HepG2 (cell line): Measurements from ENCODE around the gene CNFN. TPM values are rescaled to one million over a fixed set of nuclear protein-coding genes. Genes with fewer than 3 reads are reported as not detected.

Source experiments
- BRCA1 ChIP-seq: sonication (generic); formaldehyde crosslinking; IDR thresholded peaks from 2 replicates; pipeline ENCODE4 v1.4.0; 2020; ENCODE audit warnings: missing genetic modification reagents
- BRD4 ChIP-seq: sonication (generic); formaldehyde crosslinking; IDR thresholded peaks from 2 replicates; pipeline ENCODE4 v1.4.0; 2020; ENCODE audit warnings: missing genetic modification reagents
- CEBPG ChIP-seq: IDR thresholded peaks from 2 replicates; pipeline ENCODE4 v1.6.1; 2016
- CREBL2 ChIP-seq: sonication (generic); formaldehyde crosslinking; IDR thresholded peaks from 2 replicates; pipeline ENCODE4 v1.8.1; 2023; ENCODE audit warnings: missing genetic modification reagents, mild to moderate bottlenecking, borderline replicate concordance
- CTCF ChIP-seq: sonication (generic); formaldehyde crosslinking; IDR thresholded peaks from 2 replicates; pipeline ENCODE4 v1.5.0; 2020; ENCODE audit warnings: mild to moderate bottlenecking, missing genetic modification reagents, moderate library complexity
- DPF2 ChIP-seq: sonication (generic); formaldehyde crosslinking; IDR thresholded peaks from 2 replicates; pipeline ENCODE4 v1.4.0; 2020; ENCODE audit warnings: mild to moderate bottlenecking, low read depth, missing genetic modification reagents, borderline replicate concordance
- GATAD1 ChIP-seq: IDR thresholded peaks from 2 replicates; pipeline ENCODE4 v1.6.1; 2016; ENCODE audit warnings: missing genetic modification reagents, missing compliant biosample characterization
- MEF2D ChIP-seq: sonication (generic); formaldehyde crosslinking; IDR thresholded peaks from 2 replicates; pipeline ENCODE4 v1.5.1; 2020; ENCODE audit warnings: mild to moderate bottlenecking, missing genetic modification reagents
- SMYD3 ChIP-seq: sonication (generic); formaldehyde crosslinking; IDR thresholded peaks from 2 replicates; pipeline ENCODE4 v1.8.1; 2023; ENCODE audit warnings: mild to moderate bottlenecking, missing genetic modification reagents
- ZC3H13 ChIP-seq: sonication (generic); formaldehyde crosslinking; IDR thresholded peaks from 2 replicates; pipeline ENCODE4 v1.8.1; 2023; ENCODE audit warnings: mild to moderate bottlenecking, missing genetic modification reagents, moderate library complexity
- ZNF263 ChIP-seq: sonication (generic); formaldehyde crosslinking; IDR thresholded peaks from 2 replicates; pipeline ENCODE4 v1.4.0; 2020; ENCODE audit warnings: missing genetic modification reagents
- ZNF3 ChIP-seq: IDR thresholded peaks from 2 replicates; pipeline ENCODE4 v1.7.0; 2017; ENCODE audit warnings: inconsistent platforms
- ZNF318 ChIP-seq: sonication (generic); formaldehyde crosslinking; IDR thresholded peaks from 2 replicates; pipeline ENCODE4 v1.4.0; 2020; ENCODE audit warnings: mild to moderate bottlenecking, missing genetic modification reagents
- ZNF382 ChIP-seq: sonication (generic); formaldehyde crosslinking; IDR thresholded peaks from 2 replicates; pipeline ENCODE4 v1.5.0; 2020; ENCODE audit warnings: missing genetic modification reagents, mild to moderate bottlenecking, borderline replicate concordance
- ZNF546 ChIP-seq: sonication (generic); formaldehyde crosslinking; conservative IDR thresholded peaks from 2 replicates; pipeline ENCODE4 v1.8.1; 2023; ENCODE audit warnings: mild to moderate bottlenecking, missing genetic modification reagents
- ZXDC ChIP-seq: sonication (generic); formaldehyde crosslinking; IDR thresholded peaks from 2 replicates; pipeline ENCODE4 v1.5.0; 2020; ENCODE audit warnings: mild to moderate bottlenecking, missing genetic modification reagents
- polyA plus RNA-seq, 8 experiments: library from polyadenylated mRNA; depleted of rRNA in 3 of 8; stranded (reverse) in 7 of 8; unstranded in 1 of 8; fragments of >200 nt; fragmentation: Illumina TruSeq in 4 of 8; extraction: Trizol in 4 of 8; gene quantifications; 2 replicates each; pipeline versions ENCODE4 v1.2.1 to v1.2.3, GENCODE V29; 2011 to 2016; ENCODE audit warnings: low read depth in 4 of 8, missing spikeins in 1 of 8, mixed read lengths in 1 of 8; ENCODE audit not compliant: insufficient read depth in 1 of 8
- total RNA-seq, 5 experiments: library from RNA; depleted of rRNA; stranded (reverse); fragments of >200 nt; fragmentation: Illumina TruSeq; extraction: Trizol; gene quantifications; 2 replicates each; pipeline ENCODE4 v1.2.3, GENCODE V29; 2016; ENCODE audit warnings: low read depth in 1 of 5

The CNFN gene
- total and polyA plus RNA-seq, 2 of the 13 experiments (the other 11 are each of a cell fraction or from before 2014, with no cell fraction given): 0.35 to 1.1 TPM

GRCh38 chr19:42420055-42420544 lies 30.0 kb upstream of the CNFN start (continued):
- TF ChIP-seq ZNF318 (no peak), BRCA1 (CRISPR knock-in tag) (no peak), ZNF3 (CRISPR knock-in tag) (peak; percentile 37; the same call in 1 of the 2 replicates), DPF2 (CRISPR knock-in tag) (0 out of 2 replicates have a peak, but pooled peaks have one; percentile 22), ZNF263 (CRISPR knock-in tag) (peak; percentile 21; the same call in 1 of the 2 replicates), CTCF (peak; percentile 89), ZXDC (CRISPR knock-in tag) (no peak), ZNF546 (CRISPR knock-in tag) (no peak), MEF2D (CRISPR knock-in tag) (0 out of 2 replicates have a peak, but pooled peaks have one; percentile 17), BRD4 (no peak), ZC3H13 (CRISPR knock-in tag) (0 out of 2 replicates have a peak, but pooled peaks have one; percentile 28), SMYD3 (CRISPR knock-in tag) (no peak), ZNF382 (CRISPR knock-in tag) (no peak), CREBL2 (no peak), GATAD1 (CRISPR knock-in tag) (no peak), CEBPG (CRISPR knock-in tag) (peak; percentile 52)
